HepG2 (cell line): ENCODE results near the gene S100A13. TPM values are rescaled to one million over a fixed set of nuclear protein-coding genes. Genes with fewer than 3 reads are reported as not detected.
A peak's percentile ranks its signal among the peaks of the same experiment; 100 is the strongest.

ENCODE experiments used
- ATAC-seq: fragments of 200-7000 bp; cut with Tn5 transposase; 3 replicates; pipeline ENCODE4 v1.9.1; 2020; ENCODE audit warnings: mild to moderate bottlenecking, moderate library complexity
- BruUV-seq: library from RNA; stranded (reverse); fragments of 400-500 nt; replicated peaks from 2 replicates; lab custom pipeline; 2021; lab: Mats Ljungman, UMichigan
- CTCF ChIA-PET: fragments of 300-600 bp; formaldehyde crosslinking; extraction: SDS; loops from one replicate; lab custom pipeline; 2021; ENCODE audit warnings: low total read pairs, inconsistent platforms, low intra/inter-chr PET ratio; lab: Yijun Ruan, JAX
- POLR2A ChIA-PET: fragments of 350-600 bp; sonication (Branson Sonifier 250); formaldehyde crosslinking; loops from one replicate; lab custom pipeline; 2020; ENCODE audit warnings: antibody characterized with exemption, inconsistent platforms; lab: Yijun Ruan, JAX
- DNase-seq: peaks from one replicate; pipeline ENCODE4 v3.0.0-alpha.2; 2015; ENCODE audit warnings: low spot score
- FAIRE-seq: peaks from 3 replicates; lab custom pipeline; 2011; peaks lifted over from hg19 to GRCh38; lab: Jason Lieb, UNC
- H2AFZ ChIP-seq: one replicate; pipeline ENCODE4 v1.6.1; 2011; ENCODE audit warnings: low read length, inconsistent platforms
- H3K27ac ChIP-seq: fragments of 300-600 bp; 3 replicates; pipeline ENCODE4 v1.8.0; 2011; ENCODE audit warnings: mixed run types, mild to moderate bottlenecking, mixed read lengths, low read length, inconsistent platforms; ENCODE audit not compliant: insufficient read depth; ENCODE audit errors: extremely low read length
- H3K27me3 ChIP-seq, 2 experiments: fragments of 200-600 bp in 1 of 2; 2 replicates in 1 of 2; 3 replicates in 1 of 2; pipeline versions ENCODE4 v1.6.0 to v1.8.0; 2011; ENCODE audit warnings: low read length in 2 of 2, mild to moderate bottlenecking in 2 of 2, moderate library complexity in 2 of 2, inconsistent platforms in 1 of 2; ENCODE audit not compliant: insufficient read depth in 2 of 2, control insufficient read depth in 1 of 2
- H3K36me3 ChIP-seq, 2 experiments: fragments of 200-600 bp in 1 of 2; replicated peaks in 1 of 2; 2 replicates in 1 of 2; 3 replicates in 1 of 2; pipeline versions ENCODE4 v1.5.1 to v1.8.0; 2011; ENCODE audit warnings: low read length in 2 of 2, inconsistent platforms in 1 of 2; ENCODE audit not compliant: insufficient read depth in 2 of 2, control insufficient read depth in 1 of 2
- H3K4me1 ChIP-seq: 2 replicates; pipeline ENCODE4 v1.5.1; 2012; ENCODE audit warnings: low read length, inconsistent platforms; ENCODE audit not compliant: insufficient read depth
- H3K4me2 ChIP-seq: 2 replicates; pipeline ENCODE4 v1.6.0; 2011; ENCODE audit warnings: low read depth, low read length, inconsistent platforms
- H3K4me3 ChIP-seq, 3 experiments: fragments of 200-600 bp in 1 of 3; sonication (generic), shearing (Covaris generic) in 1 of 3; replicated peaks in 1 of 3; 2 replicates each; pipeline ENCODE4 v1.5.1; 2011 to 2016; ENCODE audit warnings: low read length in 3 of 3, inconsistent platforms in 2 of 3, low read depth in 2 of 3, mild to moderate bottlenecking in 2 of 3, control low read depth in 1 of 3, mixed read lengths in 1 of 3; ENCODE audit not compliant: insufficient read depth in 1 of 3
- H3K79me2 ChIP-seq: one replicate; pipeline ENCODE4 v1.6.1; 2011; ENCODE audit warnings: low read length, inconsistent platforms; ENCODE audit not compliant: insufficient read depth
- H3K9ac ChIP-seq: 2 replicates; pipeline ENCODE4 v1.6.0; 2011; ENCODE audit warnings: mild to moderate bottlenecking, low read depth, low read length, inconsistent platforms; ENCODE audit not compliant: insufficient read depth
- H3K9me3 ChIP-seq: 2 replicates; pipeline ENCODE4 v1.5.1; 2012; ENCODE audit warnings: mild to moderate bottlenecking, low read length
- H4K20me1 ChIP-seq: 2 replicates; pipeline ENCODE4 v1.6.0; 2011; ENCODE audit warnings: inconsistent platforms, mild to moderate bottlenecking, low read length, moderate library complexity; ENCODE audit not compliant: insufficient read depth
- FOXC1 ChIP-seq: sonication (generic); formaldehyde crosslinking; IDR thresholded peaks from 2 replicates; pipeline ENCODE4 v1.8.0; 2022; ENCODE audit warnings: mild to moderate bottlenecking, missing genetic modification reagents, borderline replicate concordance
- FOXO1 ChIP-seq: sonication (generic); formaldehyde crosslinking; IDR thresholded peaks from 2 replicates; pipeline ENCODE4 v1.4.0; 2020; ENCODE audit warnings: missing genetic modification reagents
- MED1 ChIP-seq: sonication (generic); formaldehyde crosslinking; IDR thresholded peaks from 2 replicates; pipeline ENCODE4 v1.4.0; 2020; ENCODE audit warnings: missing genetic modification reagents
- MIXL1 ChIP-seq: IDR thresholded peaks from 2 replicates; pipeline ENCODE4 v1.6.1; 2016
- RERE ChIP-seq: IDR thresholded peaks from 2 replicates; pipeline ENCODE4 v1.6.1; 2016; ENCODE audit warnings: low read depth, missing genetic modification reagents, missing compliant biosample characterization
- ZKSCAN8 ChIP-seq: IDR thresholded peaks from 2 replicates; pipeline ENCODE4 v1.6.1; 2016; ENCODE audit warnings: borderline replicate concordance, missing genetic modification reagents, missing compliant biosample characterization
- ZNF292 ChIP-seq: sonication (generic); formaldehyde crosslinking; IDR thresholded peaks from 2 replicates; pipeline ENCODE4 v1.8.1; 2022; ENCODE audit warnings: mild to moderate bottlenecking, low read depth, missing genetic modification reagents, borderline replicate concordance
- ZNF333 ChIP-seq: sonication (generic); formaldehyde crosslinking; IDR thresholded peaks from 2 replicates; pipeline ENCODE4 v1.4.0; 2020; ENCODE audit warnings: mild to moderate bottlenecking, missing genetic modification reagents, borderline replicate concordance
- ZNF432 ChIP-seq: sonication (generic); formaldehyde crosslinking; IDR thresholded peaks from 2 replicates; pipeline ENCODE4 v1.5.0; 2020; ENCODE audit warnings: missing genetic modification reagents, mild to moderate bottlenecking, borderline replicate concordance
- ZNF460 ChIP-seq: sonication (generic); formaldehyde crosslinking; IDR thresholded peaks from 2 replicates; pipeline ENCODE4 v1.5.1; 2020; ENCODE audit warnings: missing genetic modification reagents, mild to moderate bottlenecking, borderline replicate concordance
- ZNF580 ChIP-seq: IDR thresholded peaks from 2 replicates; pipeline ENCODE4 v1.6.1; 2016; ENCODE audit warnings: low read depth, borderline replicate concordance
- WGBS: methylation state at CpG from one replicate; pipeline ENCODE4 v1.1.6; 2017; ENCODE audit warnings: low lambda C conversion rate; 5-methylcytosine and 5-hydroxymethylcytosine counted together
- in situ Hi-C: cut with HindIII; loops from 2 replicates; pipeline ENCODE4 v1.10.0; 2017; ENCODE audit warnings: low pct_unique_long_range_greater_than_20kb; ENCODE audit not compliant: extremely low pct_ligation_motif_present
- intact Hi-C: fragments of 100-400 bp; cut with micrococcal nuclease; formaldehyde crosslinking; loops from one replicate; pipeline ENCODE4 v1.10.0; 2022; ENCODE audit not compliant: unreplicated experiment
- polyA plus RNA-seq, 8 experiments: library from polyadenylated mRNA; depleted of rRNA in 3 of 8; stranded (reverse) in 7 of 8; unstranded in 1 of 8; fragments of >200 nt; fragmentation: Illumina TruSeq in 4 of 8; extraction: Trizol in 4 of 8; gene quantifications; 2 replicates each; pipeline versions ENCODE4 v1.2.1 to v1.2.3, GENCODE V29; 2011 to 2016; ENCODE audit warnings: low read depth in 4 of 8, missing spikeins in 1 of 8, mixed read lengths in 1 of 8; ENCODE audit not compliant: insufficient read depth in 1 of 8
- total RNA-seq, 5 experiments: library from RNA; depleted of rRNA; stranded (reverse); fragments of >200 nt; fragmentation: Illumina TruSeq; extraction: Trizol; gene quantifications; 2 replicates each; pipeline ENCODE4 v1.2.3, GENCODE V29; 2016; ENCODE audit warnings: low read depth in 1 of 5
- TF ChIP-seq, protein P1 (sequence below): sonication (generic); formaldehyde crosslinking; IDR thresholded peaks from 2 replicates; pipeline ENCODE4 v1.4.0; 2020; ENCODE audit warnings: missing genetic modification reagents, borderline replicate concordance
- TF ChIP-seq, protein P2 (sequence below): sonication (generic); formaldehyde crosslinking; IDR thresholded peaks from 2 replicates; pipeline ENCODE4 v1.5.1; 2020; ENCODE audit warnings: missing genetic modification reagents, mild to moderate bottlenecking, borderline replicate concordance

S100A13 gene
- total and polyA plus RNA-seq, 2 of the 13 experiments (the other 11 are each of a cell fraction or from before 2014, with no cell fraction given), result 89.5 to 172 TPM

- TF ChIP-seq ZNF580 (CRISPR knock-in tag), result peak; percentile 80; the same call in 1 of the 2 replicates
- TF ChIP-seq ZKSCAN8 (CRISPR knock-in tag), result no peak
- peak; percentile 54; the same call in 1 of the 2 replicates for TF ChIP-seq FOXC1
- peak; percentile 47; the same call in 1 of the 2 replicates for TF ChIP-seq ZNF333
- TF ChIP-seq MED1 (CRISPR knock-in tag), result peak; percentile 42
Observed at GRCh38 chr1:153658400-153659174, 31.3 kb upstream of the S100A13 start, which contains the start of gene SNAPIN (continued).

DNA sequence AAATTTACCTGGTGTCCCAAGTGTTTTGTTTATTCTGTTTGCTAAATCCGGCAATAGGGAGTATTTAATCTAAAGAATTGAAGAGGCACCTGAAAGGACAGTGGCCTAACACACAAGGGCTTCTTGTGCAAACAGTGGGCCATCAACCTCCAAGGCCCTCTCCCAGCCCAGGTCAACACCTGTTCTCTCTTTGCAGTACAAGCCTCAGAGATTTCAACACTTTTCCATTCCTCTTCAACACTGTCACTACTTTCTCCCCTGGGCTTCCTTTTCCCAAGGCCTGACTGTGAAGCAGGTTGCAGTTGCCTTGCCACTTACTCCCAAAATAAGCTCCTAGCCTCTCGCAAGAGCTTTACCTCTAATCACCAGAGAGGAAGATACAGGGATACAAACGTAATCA lies 28.0 kb upstream of the S100A13 start:
- CTCF ChIA-PET, result no interaction called here
- TF ChIP-seq ZNF460 (CRISPR knock-in tag) (no peak), FOXO1 (CRISPR knock-in tag) (no peak), ZNF292 (0 out of 2 replicates have a peak, but pooled peaks have one; percentile 21), RERE (CRISPR knock-in tag) (no peak), ZNF432 (CRISPR knock-in tag) (no peak), MIXL1 (CRISPR knock-in tag) (no peak), ZNF333 (no peak)
- TF ChIP-seq, protein P1, sequence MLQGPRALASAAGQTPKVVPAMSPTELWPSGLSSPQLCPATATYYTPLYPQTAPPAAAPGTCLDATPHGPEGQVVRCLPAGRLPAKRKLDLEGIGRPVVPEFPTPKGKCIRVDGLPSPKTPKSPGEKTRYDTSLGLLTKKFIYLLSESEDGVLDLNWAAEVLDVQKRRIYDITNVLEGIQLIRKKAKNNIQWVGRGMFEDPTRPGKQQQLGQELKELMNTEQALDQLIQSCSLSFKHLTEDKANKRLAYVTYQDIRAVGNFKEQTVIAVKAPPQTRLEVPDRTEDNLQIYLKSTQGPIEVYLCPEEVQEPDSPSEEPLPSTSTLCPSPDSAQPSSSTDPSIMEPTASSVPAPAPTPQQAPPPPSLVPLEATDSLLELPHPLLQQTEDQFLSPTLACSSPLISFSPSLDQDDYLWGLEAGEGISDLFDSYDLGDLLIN, result no peak
- TF ChIP-seq, protein P2, sequence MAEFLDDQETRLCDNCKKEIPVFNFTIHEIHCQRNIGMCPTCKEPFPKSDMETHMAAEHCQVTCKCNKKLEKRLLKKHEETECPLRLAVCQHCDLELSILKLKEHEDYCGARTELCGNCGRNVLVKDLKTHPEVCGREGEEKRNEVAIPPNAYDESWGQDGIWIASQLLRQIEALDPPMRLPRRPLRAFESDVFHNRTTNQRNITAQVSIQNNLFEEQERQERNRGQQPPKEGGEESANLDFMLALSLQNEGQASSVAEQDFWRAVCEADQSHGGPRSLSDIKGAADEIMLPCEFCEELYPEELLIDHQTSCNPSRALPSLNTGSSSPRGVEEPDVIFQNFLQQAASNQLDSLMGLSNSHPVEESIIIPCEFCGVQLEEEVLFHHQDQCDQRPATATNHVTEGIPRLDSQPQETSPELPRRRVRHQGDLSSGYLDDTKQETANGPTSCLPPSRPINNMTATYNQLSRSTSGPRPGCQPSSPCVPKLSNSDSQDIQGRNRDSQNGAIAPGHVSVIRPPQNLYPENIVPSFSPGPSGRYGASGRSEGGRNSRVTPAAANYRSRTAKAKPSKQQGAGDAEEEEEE, result no peak

More for the DNA sequence above, 28.0 kb upstream of the S100A13 start:
- in situ Hi-C loops (no loop called here), intact Hi-C loops (no loop called here)
- peak overlapping the region in 1 of 3 experiments; percentile 9; a peak in 1 of 6 replicates for H3K4me3 ChIP-seq
- H3K36me3 ChIP-seq, result no peaks in the 10 kb centered on the region
- BruUV-seq, result no TSS peak
- no peaks in the 10 kb centered on the region for H4K20me1 ChIP-seq
- no peak overlapping the region for H2AFZ ChIP-seq
- H3K27ac ChIP-seq, result peak overlapping the region; percentile 7
- H3K9me3 ChIP-seq, result no peaks in the 10 kb centered on the region
- no peak overlapping the region for H3K9ac ChIP-seq
- peak overlapping the region; percentile 46 for H3K4me2 ChIP-seq
- 10% methylated on average over 3 of the region's 3 CpGs for WGBS
- peaks cover 12% of the 10 kb centered on the region for H3K79me2 ChIP-seq
- no peaks in the 10 kb centered on the region; a peak in 1 of 5 replicates for H3K27me3 ChIP-seq
- peak; percentile 35 for ATAC-seq
- peak; percentile 75 for FAIRE-seq
- peak; percentile 56 for DNase-seq
- peaks cover 45% of the 10 kb centered on the region for H3K4me1 ChIP-seq
- POLR2A ChIA-PET, result interaction anchor here (1.0 kb wide), 1 partner anchor 21 kb away, joined by 3 read pairs; the partner anchor contains the start of gene CHTOP
